GM18502 (cell line): ENCODE data around the gene ZC3H8.
"Not testable (repeated sequence)": the region's sequence is repeated elsewhere in the genome, so short reads cannot be mapped to it uniquely, and the experiment has no call there.

Experiments
- ATAC-seq: cut with Tn5 transposase; IDR thresholded peaks from one replicate; pipeline ENCODE4 v1.9.1; 2021; ENCODE audit warnings: mild to moderate bottlenecking; ENCODE audit not compliant: unreplicated experiment, poor library complexity

Gene ZC3H8

GRCh38 chr2:112254466-112255240, at the start of gene ZC3H8:
Gene ZC3H8, minus strand, starts transcription at chr2:112255042. Its CDS starts 61 bp downstream, at chr2:112254981.
- peak; percentile 91 for ATAC-seq

GRCh38 chr2:112304298-112304941, 49.6 kb upstream of the ZC3H8 start:
- no peak for ATAC-seq

- ATAC-seq: no peak
Measured at GRCh38 chr2:112301973-112302372, 47.1 kb upstream of the ZC3H8 start.

GRCh38 chr2:112301171-112301584, 46.3 kb upstream of the ZC3H8 start:
- no peak for ATAC-seq

GRCh38 chr2:112296407-112296806, 41.6 kb upstream of the ZC3H8 start:
- ATAC-seq: no peak

- ATAC-seq: no peak
Measured at GRCh38 chr2:112295407-112296078, 40.7 kb upstream of the ZC3H8 start.

- no peak for ATAC-seq
Measured at GRCh38 chr2:112293636-112294401, 39.0 kb upstream of the ZC3H8 start.

GRCh38 chr2:112290648-112291047, 35.8 kb upstream of the ZC3H8 start:
- ATAC-seq: no peak

GRCh38 chr2:112290088-112290487, 35.2 kb upstream of the ZC3H8 start:
- no peak for ATAC-seq

- not testable (repeated sequence) for ATAC-seq
Measured at GRCh38 chr2:112283535-112283934, 28.7 kb upstream of the ZC3H8 start.

- ATAC-seq: not testable (repeated sequence)
Measured at GRCh38 chr2:112282066-112282465, 27.2 kb upstream of the ZC3H8 start.

GRCh38 chr2:112277596-112278220, 22.9 kb upstream of the ZC3H8 start:
- no peak for ATAC-seq

- no peak for ATAC-seq
Measured at GRCh38 chr2:112276954-112277353, 22.1 kb upstream of the ZC3H8 start.

- peak; percentile 56 for ATAC-seq
Measured at GRCh38 chr2:112275887-112276773, 21.3 kb upstream of the ZC3H8 start.

GRCh38 chr2:112275311-112275886, 20.6 kb upstream of the ZC3H8 start, which contains the start of gene ZC3H6:
Gene ZC3H6, plus strand, starts transcription at chr2:112275597. Its CDS starts 398 bp downstream, at chr2:112275995.
- ATAC-seq: peak; percentile 93

- ATAC-seq: no peak
Measured at GRCh38 chr2:112273349-112273748, 18.5 kb upstream of the ZC3H8 start.

GRCh38 chr2:112272669-112273068, 17.8 kb upstream of the ZC3H8 start:
- ATAC-seq: no peak

GRCh38 chr2:112268547-112268946, 13.7 kb upstream of the ZC3H8 start:
- ATAC-seq: no peak

GRCh38 chr2:112262876-112263275, 8.0 kb upstream of the ZC3H8 start:
- ATAC-seq: no peak
